ENCODE results near the gene SOS1.

DNA sequence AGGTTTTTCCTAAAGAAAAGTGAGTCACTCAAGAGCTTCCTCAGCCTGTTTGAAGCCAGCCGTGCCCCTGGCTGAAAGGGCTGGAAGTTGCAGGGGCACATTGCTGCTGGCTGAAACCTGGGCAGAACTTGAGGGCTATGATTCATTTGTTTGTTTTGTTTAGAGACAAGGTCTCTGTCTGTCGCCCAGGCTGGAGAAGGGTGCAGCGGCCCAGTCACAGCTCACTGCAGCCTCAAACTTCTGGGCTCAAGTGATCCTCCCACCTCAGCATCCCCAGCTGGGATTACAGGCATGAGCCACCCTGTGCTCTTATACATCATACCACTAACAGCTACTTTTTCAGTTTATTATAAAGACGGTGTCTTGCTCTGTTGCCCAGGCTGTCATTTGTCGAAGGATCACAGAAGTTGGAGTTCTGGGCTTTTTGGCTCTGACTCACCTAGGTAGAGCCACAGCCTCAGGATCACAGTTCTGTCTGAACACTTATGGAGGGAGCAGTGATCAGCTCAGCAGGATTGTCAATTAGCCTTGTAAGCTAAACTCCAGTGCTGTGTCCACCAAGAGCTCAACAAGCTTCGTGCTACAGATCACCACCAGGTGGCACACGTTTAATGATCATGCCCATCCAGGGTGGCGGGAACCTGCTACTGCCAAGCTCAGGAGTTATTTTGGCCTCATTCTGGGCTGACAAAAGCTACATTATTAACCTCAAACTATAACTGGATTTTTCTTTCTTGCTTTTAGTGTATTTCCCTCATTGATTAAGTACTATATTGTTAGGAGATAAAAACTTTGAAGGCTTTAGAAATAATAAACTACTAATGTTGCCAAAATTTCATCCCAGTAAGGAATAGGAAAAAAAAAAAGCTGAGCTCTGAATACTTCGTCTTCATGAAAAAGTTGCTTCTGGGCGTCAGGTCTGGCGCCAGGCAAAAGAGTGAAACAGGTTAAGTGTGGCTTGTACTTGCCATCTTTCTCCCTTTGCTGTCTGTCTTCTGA, 173.3 kb downstream of the SOS1 start:
- TF ChIP-seq SP1 (IDR thresholded peaks at IDR 0.05): no peak
- TF ChIP-seq, protein P1, sequence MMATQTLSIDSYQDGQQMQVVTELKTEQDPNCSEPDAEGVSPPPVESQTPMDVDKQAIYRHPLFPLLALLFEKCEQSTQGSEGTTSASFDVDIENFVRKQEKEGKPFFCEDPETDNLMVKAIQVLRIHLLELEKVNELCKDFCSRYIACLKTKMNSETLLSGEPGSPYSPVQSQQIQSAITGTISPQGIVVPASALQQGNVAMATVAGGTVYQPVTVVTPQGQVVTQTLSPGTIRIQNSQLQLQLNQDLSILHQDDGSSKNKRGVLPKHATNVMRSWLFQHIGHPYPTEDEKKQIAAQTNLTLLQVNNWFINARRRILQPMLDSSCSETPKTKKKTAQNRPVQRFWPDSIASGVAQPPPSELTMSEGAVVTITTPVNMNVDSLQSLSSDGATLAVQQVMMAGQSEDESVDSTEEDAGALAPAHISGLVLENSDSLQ (IDR thresholded peaks at IDR 0.05): no peak
- no peak for TF ChIP-seq FOXM1 (IDR thresholded peaks at IDR 0.05; ENCODE audit: borderline replicate concordance)
- no peak for TF ChIP-seq NFRKB (IDR thresholded peaks at IDR 0.05)
- TF ChIP-seq HDGF (IDR thresholded peaks at IDR 0.05; ENCODE audit: borderline replicate concordance): no peak
- TF ChIP-seq SUZ12 (IDR thresholded peaks at IDR 0.05): no peak
- peak; percentile 29; the same call in 1 of the 2 replicates for TF ChIP-seq L3MBTL2 (conservative IDR thresholded peaks at IDR 0.05)
- no peak for TF ChIP-seq BHLHE40 (IDR thresholded peaks at IDR 0.05; ENCODE audit: borderline replicate concordance)
- no peak for TF ChIP-seq TARDBP (IDR thresholded peaks at IDR 0.05)

Measured in HEK293T (cell line).